HG03280 (cell line): ENCODE results near the gene NSUN3.
"Not testable (repeated sequence)": the region's sequence is repeated elsewhere in the genome, so short reads cannot be mapped to it uniquely, and the experiment has no call there.

Experiments
- ATAC-seq: cut with Tn5 transposase; IDR thresholded peaks from one replicate; pipeline ENCODE4 v1.9.1; 2021; ENCODE audit warnings: mild to moderate bottlenecking, moderate library complexity; ENCODE audit not compliant: unreplicated experiment

The NSUN3 gene

GRCh38 chr3:94066506-94067500 lies 3.9 kb downstream of the NSUN3 start:
- no peak for ATAC-seq

GRCh38 chr3:94069194-94069813 lies 6.4 kb downstream of the NSUN3 start:
- no peak for ATAC-seq

DNA sequence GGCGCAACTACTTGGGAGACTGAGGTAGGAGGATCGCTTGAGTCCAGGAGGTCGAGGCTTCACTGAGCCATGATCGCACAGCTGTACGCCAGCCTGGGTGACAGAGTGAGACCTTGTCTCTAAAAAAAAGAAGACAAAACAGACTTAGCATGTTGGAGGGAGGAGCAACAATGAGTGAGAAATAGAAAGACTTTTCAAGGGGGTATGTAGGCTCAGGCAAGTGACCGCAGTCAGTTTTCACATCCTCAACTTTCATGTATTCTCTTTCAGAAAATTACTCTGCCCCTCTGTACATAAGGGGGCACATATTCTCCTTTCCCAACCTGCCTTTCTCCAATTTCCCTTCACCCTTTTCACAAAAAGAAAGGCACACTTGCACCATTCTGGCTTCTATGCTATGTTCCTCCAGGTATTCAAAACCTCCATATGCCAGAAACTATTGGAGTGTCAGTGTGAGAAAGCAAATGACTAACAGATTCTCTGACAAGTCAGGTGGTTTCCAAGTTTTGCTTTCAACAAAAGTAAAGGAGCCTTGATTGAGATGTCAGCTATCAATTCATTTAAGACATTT lies 7.6 kb downstream of the NSUN3 start:
- peak; percentile 51 for ATAC-seq

GRCh38 chr3:94071713-94072284 lies 8.9 kb downstream of the NSUN3 start:
- peak; percentile 73 for ATAC-seq

DNA sequence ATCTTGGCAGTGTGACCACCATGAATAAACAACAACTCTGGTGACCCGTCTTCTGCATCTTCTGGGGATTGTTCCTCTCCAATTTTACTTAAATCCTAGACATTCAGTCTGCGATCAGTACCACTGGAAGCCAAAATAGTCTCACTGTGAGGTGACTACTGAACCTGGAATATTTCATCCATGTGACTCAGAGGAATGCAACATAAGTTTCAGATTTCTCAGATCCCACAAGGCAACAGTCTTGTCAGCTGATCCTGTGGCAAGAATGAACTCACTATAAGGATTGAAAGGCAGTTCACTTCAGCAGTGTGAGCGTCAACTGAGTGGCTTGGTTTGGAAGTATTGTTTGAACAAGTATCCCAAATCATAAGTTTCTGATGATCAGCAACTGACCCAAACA lies 13.2 kb downstream of the NSUN3 start:
- no peak for ATAC-seq

DNA sequence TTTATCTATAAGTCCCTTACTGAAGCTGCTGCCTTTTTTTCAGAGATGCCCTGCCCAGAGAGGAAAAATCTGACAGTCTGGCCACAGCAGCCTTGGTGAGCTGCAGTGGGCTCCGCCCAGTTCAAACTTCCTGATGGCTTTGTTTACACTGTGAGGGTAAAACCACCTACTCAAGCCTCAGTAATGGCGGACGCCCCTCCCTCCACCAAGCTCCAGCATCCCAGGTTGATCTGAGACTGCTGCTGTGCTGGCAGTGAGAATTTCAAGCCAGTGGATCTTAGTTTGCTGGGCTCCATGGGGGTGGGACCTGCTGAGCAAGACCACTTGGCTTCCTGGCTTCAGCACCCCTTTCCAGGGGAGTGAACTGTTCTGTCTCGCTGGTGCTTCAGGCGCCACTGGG lies 17.7 kb downstream of the NSUN3 start:
- ATAC-seq, result not testable (repeated sequence)

- no peak for ATAC-seq
These were observed 19.0 kb downstream of the NSUN3 start for GRCh38 chr3:94081884-94082283.

GRCh38 chr3:94082391-94082937 lies 19.6 kb downstream of the NSUN3 start:
- ATAC-seq, result no peak

GRCh38 chr3:94083261-94083660 lies 20.4 kb downstream of the NSUN3 start:
- peak; percentile 64 for ATAC-seq

DNA sequence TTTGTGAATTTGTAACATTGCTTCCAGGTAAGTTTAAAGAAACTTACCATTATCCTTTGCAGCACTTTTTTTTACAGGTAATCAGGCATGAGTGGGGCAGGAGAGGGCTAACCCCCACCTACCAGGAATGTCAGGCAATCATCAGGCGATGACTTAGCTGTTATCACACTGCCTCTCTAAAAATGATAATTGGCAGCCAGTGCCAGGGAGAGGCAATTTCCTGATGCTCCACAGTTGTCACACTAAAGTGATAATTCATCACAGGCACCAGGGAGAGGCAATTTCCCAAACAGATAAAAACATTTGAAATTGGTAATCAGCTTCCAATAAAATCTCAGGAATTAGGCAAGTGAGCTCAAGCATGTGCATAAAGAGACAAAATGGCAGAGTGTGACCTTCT lies 26.3 kb downstream of the NSUN3 start:
- no peak for ATAC-seq

DNA sequence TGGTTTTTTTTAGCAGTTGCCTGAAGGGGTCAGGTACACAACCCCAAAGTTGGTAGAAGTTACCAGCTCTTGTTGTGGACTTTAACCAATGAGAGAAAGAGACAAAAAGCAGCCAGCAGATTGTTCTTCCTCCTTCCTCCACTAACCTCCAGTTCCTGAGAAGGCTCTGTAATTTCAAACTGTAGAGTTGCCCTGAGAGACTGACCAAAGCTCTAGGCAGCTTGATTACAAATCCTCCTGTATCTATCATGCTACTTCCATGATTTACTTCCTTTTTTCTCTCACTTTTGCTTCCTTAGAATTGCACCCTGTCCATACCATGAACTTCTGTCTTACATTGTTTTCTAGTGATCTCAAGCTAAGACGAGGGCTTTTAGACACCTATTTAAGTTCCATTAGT lies 29.2 kb downstream of the NSUN3 start:
- ATAC-seq, result no peak

DNA sequence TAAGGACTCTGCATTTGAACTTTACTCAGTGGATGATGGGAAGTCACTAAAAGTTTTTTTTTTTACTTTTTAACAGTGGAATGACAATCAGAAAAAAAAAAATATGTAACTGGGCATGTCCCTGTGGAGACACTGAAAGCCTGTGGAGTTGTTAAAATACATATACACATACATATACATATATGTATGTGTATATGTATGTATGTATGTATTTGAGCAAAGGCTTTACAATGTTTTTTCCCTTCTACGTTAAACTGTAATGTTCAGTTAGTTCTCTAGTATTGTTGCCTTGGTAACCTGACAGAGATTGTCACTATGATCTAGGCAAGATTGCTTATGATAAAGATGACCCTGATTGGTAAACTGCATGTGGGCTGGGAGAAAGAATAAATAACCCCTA lies 30.3 kb downstream of the NSUN3 start:
- no peak for ATAC-seq

DNA sequence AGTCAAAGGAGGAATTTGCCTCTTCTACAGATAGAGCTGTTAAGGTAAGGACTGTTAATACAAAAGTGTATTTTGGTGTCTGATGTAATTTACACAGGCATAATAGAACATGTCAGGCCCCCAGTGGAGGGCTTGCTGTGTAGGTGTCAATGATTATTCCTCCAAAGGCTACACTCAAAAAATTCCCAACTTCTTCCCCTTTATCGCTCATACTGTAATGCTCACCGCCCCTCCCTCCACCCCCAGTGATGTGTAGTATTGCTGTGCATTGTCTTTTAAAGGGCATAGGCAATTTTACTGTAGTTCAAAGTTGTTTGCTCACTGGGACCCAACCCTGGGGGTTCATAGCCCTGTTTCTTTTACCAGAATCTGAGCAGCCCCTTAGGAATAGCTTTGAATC lies 32.2 kb downstream of the NSUN3 start:
- no peak for ATAC-seq

- ATAC-seq, result no peak
These were observed 35.6 kb downstream of the NSUN3 start for GRCh38 chr3:94098452-94098851.

- ATAC-seq, result no peak
These were observed 36.5 kb downstream of the NSUN3 start for GRCh38 chr3:94099311-94099710.

GRCh38 chr3:94101860-94102259 lies 39.0 kb downstream of the NSUN3 start:
- no peak for ATAC-seq

DNA sequence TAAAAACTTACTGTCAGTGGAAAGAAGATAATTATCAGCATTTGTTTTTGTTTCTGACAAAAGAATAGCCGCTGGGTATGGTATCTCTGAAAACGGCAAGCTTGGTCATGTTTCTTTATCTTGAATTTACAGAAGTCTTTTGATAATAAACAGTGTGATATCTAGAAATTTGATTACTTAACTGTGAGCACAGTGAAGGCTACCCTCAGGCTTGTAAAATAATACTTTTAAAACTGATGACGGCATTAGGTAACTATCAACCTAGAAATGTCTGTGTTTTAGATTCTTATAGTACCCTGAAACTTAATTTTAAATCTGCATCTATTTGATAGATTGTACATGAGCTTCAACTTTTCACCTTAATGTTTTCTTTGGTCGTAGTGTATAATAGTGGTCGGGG lies 43.4 kb downstream of the NSUN3 start:
- no peak for ATAC-seq

DNA sequence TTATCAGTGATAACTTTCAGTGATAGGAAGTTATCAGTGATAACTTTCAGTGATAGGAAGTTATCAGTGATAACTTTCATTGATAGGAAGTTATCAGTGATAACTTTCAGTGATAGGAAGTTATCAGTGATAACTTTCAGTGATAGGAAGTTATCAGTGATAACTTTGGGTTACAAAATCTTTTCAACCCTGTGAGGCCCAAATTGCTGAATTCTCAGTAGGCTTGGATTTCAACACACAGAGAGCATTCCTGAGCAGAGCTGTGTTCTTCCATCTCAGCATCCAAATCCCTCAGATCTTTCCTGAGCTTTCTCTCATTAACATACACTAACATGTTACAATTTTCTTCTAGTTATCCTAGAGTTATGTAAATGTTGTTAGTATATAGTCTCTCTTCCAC lies 47.4 kb downstream of the NSUN3 start:
- not testable (repeated sequence) for ATAC-seq

DNA sequence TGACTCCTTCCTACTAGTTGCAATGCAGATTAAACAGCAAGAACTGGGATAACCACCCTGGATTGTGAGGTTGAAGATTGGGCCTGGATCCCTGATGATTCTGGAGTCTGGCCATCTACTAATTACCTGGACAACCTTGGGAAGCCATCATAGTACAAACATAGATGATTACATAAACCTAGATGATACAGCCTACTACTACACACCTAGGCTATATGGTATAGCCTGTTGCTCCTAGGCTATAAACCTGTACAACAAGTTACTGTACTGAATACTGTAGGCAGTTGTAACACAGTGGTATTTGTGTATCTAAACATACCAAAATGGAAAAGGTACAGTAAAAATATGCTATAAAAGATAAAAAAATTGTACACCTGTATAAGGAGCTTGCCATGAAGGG lies 48.0 kb downstream of the NSUN3 start:
- ATAC-seq, result no peak

GRCh38 chr3:94114666-94115065 lies 51.8 kb downstream of the NSUN3 start:
- no peak for ATAC-seq

DNA sequence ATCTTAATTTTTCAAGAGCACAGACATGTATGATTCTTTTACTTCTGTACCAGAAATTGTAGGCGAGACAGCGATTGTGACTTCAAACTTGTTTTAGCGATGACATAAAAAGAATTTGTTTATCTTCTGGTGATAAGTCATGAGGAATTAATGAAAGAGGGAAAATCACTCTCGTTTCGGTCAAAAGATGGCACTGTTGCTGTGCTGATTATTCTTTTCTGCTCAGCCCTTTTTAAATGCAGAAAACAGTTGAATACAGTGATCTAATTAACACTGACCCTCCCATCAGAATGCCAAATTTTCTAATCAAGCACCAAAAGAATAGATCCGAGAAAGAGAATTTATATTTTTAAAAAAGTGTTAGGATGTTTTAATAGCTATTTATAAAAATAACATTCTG lies 52.6 kb downstream of the NSUN3 start:
- no peak for ATAC-seq
